ENCODE data around the gene UNC79.
"Not testable (repeated sequence)": the region's sequence is repeated elsewhere in the genome, so short reads cannot be mapped to it uniquely, and the experiment has no call there.

Gene UNC79

DNA sequence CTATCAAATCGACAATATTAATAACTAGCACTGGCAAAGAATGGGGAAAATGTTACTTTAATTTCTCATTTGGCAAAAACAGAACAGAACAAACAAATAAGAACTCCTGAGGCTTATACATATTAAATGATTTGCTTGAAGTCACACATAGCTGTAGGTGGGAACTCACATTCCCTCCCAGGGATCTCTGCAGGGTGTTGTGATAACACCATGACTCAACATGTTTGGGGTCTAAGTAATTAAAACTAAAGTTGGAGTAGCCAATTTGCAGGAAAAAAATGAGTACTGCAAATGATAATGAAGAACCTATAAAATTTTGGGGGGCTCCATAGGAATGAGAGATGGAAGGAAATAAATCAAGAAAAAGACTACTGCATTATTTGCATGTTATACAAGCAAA, 27.5 kb downstream of the UNC79 start:
- TF ChIP-seq, protein P1, sequence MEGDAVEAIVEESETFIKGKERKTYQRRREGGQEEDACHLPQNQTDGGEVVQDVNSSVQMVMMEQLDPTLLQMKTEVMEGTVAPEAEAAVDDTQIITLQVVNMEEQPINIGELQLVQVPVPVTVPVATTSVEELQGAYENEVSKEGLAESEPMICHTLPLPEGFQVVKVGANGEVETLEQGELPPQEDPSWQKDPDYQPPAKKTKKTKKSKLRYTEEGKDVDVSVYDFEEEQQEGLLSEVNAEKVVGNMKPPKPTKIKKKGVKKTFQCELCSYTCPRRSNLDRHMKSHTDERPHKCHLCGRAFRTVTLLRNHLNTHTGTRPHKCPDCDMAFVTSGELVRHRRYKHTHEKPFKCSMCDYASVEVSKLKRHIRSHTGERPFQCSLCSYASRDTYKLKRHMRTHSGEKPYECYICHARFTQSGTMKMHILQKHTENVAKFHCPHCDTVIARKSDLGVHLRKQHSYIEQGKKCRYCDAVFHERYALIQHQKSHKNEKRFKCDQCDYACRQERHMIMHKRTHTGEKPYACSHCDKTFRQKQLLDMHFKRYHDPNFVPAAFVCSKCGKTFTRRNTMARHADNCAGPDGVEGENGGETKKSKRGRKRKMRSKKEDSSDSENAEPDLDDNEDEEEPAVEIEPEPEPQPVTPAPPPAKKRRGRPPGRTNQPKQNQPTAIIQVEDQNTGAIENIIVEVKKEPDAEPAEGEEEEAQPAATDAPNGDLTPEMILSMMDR (conservative IDR thresholded peaks at IDR 0.05; ENCODE audit: low read depth, low read length): no peak

GRCh38 chr14:93462479-93462878, 31.7 kb downstream of the UNC79 start:
- TF ChIP-seq, protein P1 (conservative IDR thresholded peaks at IDR 0.05; ENCODE audit: low read depth, low read length): no peak
- no peak for DNase-seq (ENCODE audit: low read depth)
- H3K4me3 ChIP-seq (ENCODE audit: low read depth, low read length): no peak overlapping the region

More for the DNA sequence above, 27.5 kb downstream of the UNC79 start:
- DNase-seq (ENCODE audit: low read depth): no peak
- no peak overlapping the region for H3K4me3 ChIP-seq (ENCODE audit: low read depth, low read length)

DNA sequence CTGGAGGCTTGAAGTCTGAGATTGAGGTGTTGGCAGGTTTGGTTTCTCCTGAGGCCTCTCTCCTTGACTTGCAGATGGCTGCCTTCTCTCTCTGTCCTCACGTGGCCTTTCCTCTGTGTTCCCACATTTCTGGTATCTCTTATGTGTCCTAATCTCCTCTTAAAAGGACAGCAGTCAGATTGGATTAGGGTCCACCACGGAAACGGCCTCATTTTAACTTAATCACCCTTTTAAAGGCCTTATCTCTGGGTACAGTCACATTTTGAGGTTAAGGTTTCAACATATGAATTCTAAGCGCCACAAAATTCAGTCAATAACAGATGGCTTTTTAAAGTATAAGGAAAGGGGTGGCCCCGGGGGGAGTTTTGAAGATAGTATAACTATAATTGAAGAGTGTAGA, 33.5 kb downstream of the UNC79 start:
- no peak overlapping the region for H3K4me3 ChIP-seq (ENCODE audit: low read depth, low read length)
- TF ChIP-seq, protein P1 (conservative IDR thresholded peaks at IDR 0.05; ENCODE audit: low read depth, low read length): no peak
- no peak for DNase-seq (ENCODE audit: low read depth)

DNA sequence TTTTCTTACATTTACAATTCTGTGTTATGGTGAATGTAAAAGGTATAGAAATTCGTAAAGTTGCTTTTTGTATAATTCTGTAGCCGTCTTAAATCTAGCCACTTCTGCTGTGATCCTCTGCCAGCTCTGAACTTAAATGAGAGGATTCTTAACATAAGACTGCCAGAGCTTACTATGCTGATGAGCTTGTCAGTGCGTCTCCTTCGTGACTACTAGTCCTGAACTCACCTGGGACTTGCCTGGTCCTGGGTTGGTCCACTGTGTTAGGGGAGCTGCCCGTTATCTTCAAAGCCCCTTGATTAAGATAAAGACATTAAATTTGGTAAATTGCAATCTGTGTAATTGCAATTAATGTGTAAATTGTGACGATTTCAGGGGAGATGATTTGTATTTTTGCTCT, 44.7 kb downstream of the UNC79 start:
- DNase-seq (ENCODE audit: low read depth): no peak
- TF ChIP-seq, protein P1 (conservative IDR thresholded peaks at IDR 0.05; ENCODE audit: low read depth, low read length): no peak
- no peak overlapping the region for H3K4me3 ChIP-seq (ENCODE audit: low read depth, low read length)

GRCh38 chr14:93476305-93476704, 45.6 kb downstream of the UNC79 start:
- DNase-seq (ENCODE audit: low read depth): no peak
- TF ChIP-seq, protein P1 (conservative IDR thresholded peaks at IDR 0.05; ENCODE audit: low read depth, low read length): no peak
- no peak overlapping the region for H3K4me3 ChIP-seq (ENCODE audit: low read depth, low read length)

- not testable (repeated sequence) for DNase-seq (ENCODE audit: low read depth); H3K4me3 ChIP-seq (ENCODE audit: low read depth, low read length)
Observed at GRCh38 chr14:93479074-93479473, 48.3 kb downstream of the UNC79 start.

GRCh38 chr14:93480867-93481266, 50.1 kb downstream of the UNC79 start:
- no peak for DNase-seq (ENCODE audit: low read depth)
- TF ChIP-seq, protein P1 (conservative IDR thresholded peaks at IDR 0.05; ENCODE audit: low read depth, low read length): no peak
- H3K4me3 ChIP-seq (ENCODE audit: low read depth, low read length): no peak overlapping the region

GRCh38 chr14:93481758-93482157, 51.0 kb downstream of the UNC79 start:
- TF ChIP-seq, protein P1 (conservative IDR thresholded peaks at IDR 0.05; ENCODE audit: low read depth, low read length): no peak
- DNase-seq (ENCODE audit: low read depth): no peak
- H3K4me3 ChIP-seq (ENCODE audit: low read depth, low read length): no peak overlapping the region
